Endothelial cell of umbilical vein (primary cell): ENCODE results near the gene CREB3. TPM values are rescaled to one million over a fixed set of nuclear protein-coding genes. Genes with fewer than 3 reads are reported as not detected.

Experiments used
- BruUV-seq: library from RNA; stranded (reverse); fragments of 400-500 nt; replicated peaks from 2 replicates; lab custom pipeline; 2021; lab: Mats Ljungman, UMichigan
- CTCF ChIA-PET: fragments of 300-600, 350-600 bp; sonication (Branson Sonifier 250); formaldehyde crosslinking; loops from one replicate; lab custom pipeline; 2021; ENCODE audit warnings: antibody characterized with exemption, inconsistent platforms; lab: Charles Lee
- POLR2A ChIA-PET: fragments of 300-600, 350-600 bp; sonication (Branson Sonifier 250); formaldehyde crosslinking; loops from one replicate; lab custom pipeline; 2021; ENCODE audit warnings: antibody characterized with exemption, inconsistent platforms; lab: Charles Lee
- DNase-seq: peaks from one replicate; pipeline ENCODE4 v3.0.0-alpha.2; 2011; ENCODE audit warnings: low read depth, low spot score
- FAIRE-seq: peaks from 2 replicates; lab custom pipeline; 2011; peaks lifted over from hg19 to GRCh38; lab: Jason Lieb, UNC
- H2AFZ ChIP-seq: 2 replicates; pipeline ENCODE4 v1.6.0; 2012; ENCODE audit warnings: low read depth, low read length, control low read depth, inconsistent platforms
- H3K27ac ChIP-seq: 2 replicates; pipeline ENCODE4 v1.5.1; 2011; ENCODE audit warnings: low read depth, mild to moderate bottlenecking, control low read depth, low read length, moderate library complexity; ENCODE audit not compliant: insufficient read depth
- H3K27me3 ChIP-seq, 2 experiments: 2 replicates each; pipeline versions ENCODE4 v1.6.0 to v1.6.1; 2011; ENCODE audit warnings: low read length in 2 of 2, mixed read lengths in 1 of 2; ENCODE audit not compliant: control insufficient read depth in 2 of 2, insufficient read depth in 2 of 2
- H3K36me3 ChIP-seq, 2 experiments: 2 replicates in 1 of 2; 3 replicates in 1 of 2; pipeline ENCODE4 v1.5.1; 2011; ENCODE audit warnings: low read length in 2 of 2, mild to moderate bottlenecking in 1 of 2, moderate library complexity in 1 of 2; ENCODE audit not compliant: control insufficient read depth in 2 of 2, insufficient read depth in 2 of 2; ENCODE audit errors: extremely low read depth in 1 of 2
- H3K4me1 ChIP-seq: 3 replicates; pipeline ENCODE4 v1.5.1; 2011; ENCODE audit warnings: mild to moderate bottlenecking, low read length; ENCODE audit not compliant: control insufficient read depth, insufficient read depth; ENCODE audit errors: extremely low read depth
- H3K4me2 ChIP-seq: 2 replicates; pipeline ENCODE4 v1.6.1; 2011; ENCODE audit warnings: low read length, control low read depth, mixed read lengths; ENCODE audit not compliant: insufficient read depth
- H3K4me3 ChIP-seq, 3 experiments: fragments of 200-600 bp in 1 of 3; sonication (generic), shearing (Covaris generic) in 1 of 3; replicated peaks in 1 of 3; 2 replicates each; pipeline ENCODE4 v1.5.1; 2011 to 2016; ENCODE audit warnings: control low read depth in 3 of 3, low read length in 3 of 3, mild to moderate bottlenecking in 2 of 3, inconsistent platforms in 1 of 3, low read depth in 1 of 3, moderate library complexity in 1 of 3; ENCODE audit not compliant: insufficient read depth in 1 of 3
- H3K79me2 ChIP-seq: 2 replicates; pipeline ENCODE4 v1.6.0; 2012; ENCODE audit warnings: low read length, inconsistent platforms; ENCODE audit not compliant: control insufficient read depth, insufficient read depth
- H3K9ac ChIP-seq: replicated peaks from 2 replicates; pipeline ENCODE3; 2011; ENCODE audit warnings: low read length, control low read depth; ENCODE audit not compliant: insufficient read depth; ENCODE audit errors: extremely low read depth
- H3K9me1 ChIP-seq: replicated peaks from 3 replicates; pipeline ENCODE4 v1.6.0; 2011; ENCODE audit warnings: mild to moderate bottlenecking, low read length; ENCODE audit not compliant: control insufficient read depth, insufficient read depth; ENCODE audit errors: extremely low read depth
- H3K9me3 ChIP-seq: replicated peaks from 2 replicates; pipeline ENCODE4 v1.5.1; 2012; ENCODE audit warnings: low read length, inconsistent platforms; ENCODE audit not compliant: control insufficient read depth, insufficient read depth
- H4K20me1 ChIP-seq: replicated peaks from 2 replicates; pipeline ENCODE3; 2011; ENCODE audit warnings: mild to moderate bottlenecking, low read length; ENCODE audit not compliant: control insufficient read depth, insufficient read depth; ENCODE audit errors: extremely low read depth
- CTCF ChIP-seq, 2 donors: IDR thresholded peaks; 1 replicate in 1 of 2; 2 replicates in 1 of 2; pipeline ENCODE4 v1.5.1; 2011; ENCODE audit warnings: low read length in 2 of 2, mild to moderate bottlenecking in 2 of 2, moderate library complexity in 2 of 2, control low read depth in 1 of 2, inconsistent platforms in 1 of 2, low read depth in 1 of 2; ENCODE audit not compliant: insufficient read depth in 1 of 2; ENCODE audit errors: extremely low read depth in 1 of 2
- JUN ChIP-seq: IDR thresholded peaks from 2 replicates; pipeline ENCODE4 v1.6.1; 2011; ENCODE audit warnings: borderline replicate concordance, low read depth; ENCODE audit not compliant: insufficient read length, insufficient read depth
- MAX ChIP-seq: IDR thresholded peaks from 2 replicates; pipeline ENCODE4 v1.6.1; 2011; ENCODE audit not compliant: insufficient read depth, insufficient read length
- POLR2A ChIP-seq: IDR thresholded peaks from 2 replicates; pipeline ENCODE4 v1.6.1; 2012; ENCODE audit warnings: low read depth, mild to moderate bottlenecking, control low read depth, low read length
- dilution Hi-C: fragments of 300-500 bp; cut with MboI; formaldehyde crosslinking; loops from one replicate; pipeline ENCODE4 v1.15.0; 2019; ENCODE audit warnings: low sequenced_read_pairs; ENCODE audit not compliant: extremely low pct_ligation_motif_present
- intact Hi-C: fragments of 100-400 bp; cut with micrococcal nuclease; formaldehyde crosslinking; loops from one replicate; pipeline ENCODE4 v1.10.0; 2022
- polyA plus RNA-seq, 4 experiments: library from polyadenylated mRNA; depleted of rRNA in 3 of 4; stranded (reverse) in 3 of 4; unstranded in 1 of 4; fragments of >200 nt; gene quantifications; 2 replicates each; pipeline versions ENCODE4 v1.2.1 to v1.2.3, GENCODE V29; 2011 to 2012; ENCODE audit warnings: missing spikeins in 1 of 4
- total RNA-seq: library from RNA; stranded (reverse); gene quantifications from 2 replicates; pipeline ENCODE4 v1.2.3, GENCODE V29; 2021

Gene CREB3
- total and polyA plus RNA-seq, 2 donors (not counting 3 experiments of a cell fraction or from before 2014, with no cell fraction given) = 39.8 to 52.1 TPM

GRCh38 chr9:35757892-35758275 lies 25.4 kb downstream of the CREB3 start:
- peak overlapping the region; percentile 93 for H3K9ac ChIP-seq
- peaks cover 90% of the 10 kb centered on the region for H3K4me1 ChIP-seq
- no peaks in the 10 kb centered on the region for H3K9me3 ChIP-seq
- no peaks in the 10 kb centered on the region for H4K20me1 ChIP-seq
- H3K27me3 ChIP-seq = no peaks in the 10 kb centered on the region
- dilution Hi-C loops = no loop called here
- DNase-seq = no peak
- no peak overlapping the region for H2AFZ ChIP-seq
- ChIA-PET CTCF (interaction anchor here (2.3 to 7.2 kb wide), 2 partner anchors 9 to 31 kb away, joined by 12 to 62 read pairs; partner anchors contain the start of genes GBA2 and RGP1), POLR2A (interaction anchor here (1.7 kb wide), 1 partner anchor 10 kb away, joined by 4 read pairs; no protein-coding TSS in a partner anchor)
- TF ChIP-seq MAX (no peak), CTCF (IDR thresholded peaks at IDR 0.05; ENCODE audit: extremely low read depth in 1 of 2, insufficient read depth in 1 of 2, low read depth in 1 of 2, low read length in 2 of 2) (no peak), POLR2A (no peak)
- H3K9me1 ChIP-seq = no peaks in the 10 kb centered on the region
- peaks cover 7% of the 10 kb centered on the region for H3K79me2 ChIP-seq
- FAIRE-seq = no peak
- intact Hi-C loops = loop anchor here (2.0 kb wide), 4 partner anchors 13 to 149 kb away; partner anchors contain the start of genes HRCT1 and SPAG8
- TSS peak; percentile 30 for BruUV-seq
- H3K4me3 ChIP-seq = peak overlapping the region in 1 of 3 experiments; percentile 8
- peaks cover 0 to 2% of the 10 kb centered on the region in 2 experiments for H3K36me3 ChIP-seq
- peak overlapping the region; percentile 97 for H3K27ac ChIP-seq
- peak overlapping the region; percentile 14 for H3K4me2 ChIP-seq

GRCh38 chr9:35758475-35759050 lies 26.1 kb downstream of the CREB3 start:
- Histone ChIP-seq H4K20me1 (no peaks in the 10 kb centered on the region), H2AFZ (no peak overlapping the region), H3K9me1 (no peaks in the 10 kb centered on the region), H3K4me2 (peak overlapping the region; percentile 14), H3K9me3 (no peaks in the 10 kb centered on the region), H3K79me2 (peaks cover 5% of the 10 kb centered on the region), H3K9ac (peak overlapping the region; percentile 93), H3K27me3 (no peaks in the 10 kb centered on the region), H3K4me1 (peaks cover 85% of the 10 kb centered on the region), H3K27ac (peak overlapping the region; percentile 97), H3K4me3 (no peak overlapping the region), H3K36me3 (no peaks in the 10 kb centered on the region)
- intact Hi-C loops = no loop called here
- ChIA-PET POLR2A (interaction anchor here (1.7 kb wide), 1 partner anchor 10 kb away, joined by 4 read pairs; no protein-coding TSS in a partner anchor), CTCF (interaction anchor here (0.8 to 7.2 kb wide), 4 partner anchors 10 to 31 kb away, joined by 3 to 62 read pairs (median 12); partner anchors contain the start of genes GBA2 and RGP1)
- BruUV-seq = no TSS peak
- DNase-seq = peak; percentile 73
- dilution Hi-C loops = no loop called here
- no peak for FAIRE-seq
- peak; percentile 34 for TF ChIP-seq POLR2A
- TF ChIP-seq JUN = no peak
